HG02852 (cell line): ENCODE results near the gene SAP30BP.

Experiments used
- ATAC-seq: cut with Tn5 transposase; IDR thresholded peaks from one replicate; pipeline ENCODE4 v1.9.1; 2021; ENCODE audit warnings: mild to moderate bottlenecking, moderate library complexity; ENCODE audit not compliant: unreplicated experiment

SAP30BP gene

GRCh38 chr17:75706042-75706728 is 39.0 kb downstream of the SAP30BP start:
- ATAC-seq, result no peak

- no peak for ATAC-seq
Measured at GRCh38 chr17:75707079-75707571, 40.0 kb downstream of the SAP30BP start.

GRCh38 chr17:75712446-75712845 is 45.3 kb downstream of the SAP30BP start:
- ATAC-seq, result no peak

GRCh38 chr17:75719732-75720131 is 52.6 kb downstream of the SAP30BP start:
- no peak for ATAC-seq

- ATAC-seq, result no peak
Measured at GRCh38 chr17:75720656-75721462, 53.7 kb downstream of the SAP30BP start, which contains the start of gene ITGB4. Gene ITGB4, plus strand, starts transcription at chr17:75721459. Its CDS starts 3,245 bp downstream, at chr17:75724704.

GRCh38 chr17:75721463-75722011 is 54.4 kb downstream of the SAP30BP start:
- ATAC-seq, result no peak

GRCh38 chr17:75722076-75722475 is 54.9 kb downstream of the SAP30BP start:
- ATAC-seq, result no peak

- no peak for ATAC-seq
Measured at GRCh38 chr17:75722542-75723095, 55.5 kb downstream of the SAP30BP start.

- ATAC-seq, result no peak
Measured at GRCh38 chr17:75723171-75723930, 56.2 kb downstream of the SAP30BP start.

GRCh38 chr17:75724016-75725003 is 57.2 kb downstream of the SAP30BP start:
- ATAC-seq, result no peak

- ATAC-seq, result no peak
Measured at GRCh38 chr17:75725504-75725903, 58.4 kb downstream of the SAP30BP start.

- no peak for ATAC-seq
Measured at GRCh38 chr17:75727391-75727790, 60.3 kb downstream of the SAP30BP start.

GRCh38 chr17:75729351-75729750 is 62.2 kb downstream of the SAP30BP start:
- no peak for ATAC-seq

- no peak for ATAC-seq
Measured at GRCh38 chr17:75730065-75730464, 62.9 kb downstream of the SAP30BP start.

- ATAC-seq, result no peak
Measured at GRCh38 chr17:75731086-75731715, 64.1 kb downstream of the SAP30BP start.

GRCh38 chr17:75731716-75732498 is 64.8 kb downstream of the SAP30BP start:
- ATAC-seq, result no peak

- no peak for ATAC-seq
Measured at GRCh38 chr17:75733471-75733870, 66.3 kb downstream of the SAP30BP start.

- no peak for ATAC-seq
Measured at GRCh38 chr17:75734674-75735294, 67.6 kb downstream of the SAP30BP start.
